Fibroblast of skin of right quadriceps (primary cell): ENCODE data around the gene DCDC2.
A peak's percentile ranks its signal among the peaks of the same experiment; 100 is the strongest.
"Not testable (repeated sequence)": the region's sequence is repeated elsewhere in the genome, so short reads cannot be mapped to it uniquely, and the experiment has no call there.

Experiments used
- DNase-seq: peaks from one replicate; pipeline ENCODE4 v3.0.0-alpha.2; 2013

The DCDC2 gene

DNA sequence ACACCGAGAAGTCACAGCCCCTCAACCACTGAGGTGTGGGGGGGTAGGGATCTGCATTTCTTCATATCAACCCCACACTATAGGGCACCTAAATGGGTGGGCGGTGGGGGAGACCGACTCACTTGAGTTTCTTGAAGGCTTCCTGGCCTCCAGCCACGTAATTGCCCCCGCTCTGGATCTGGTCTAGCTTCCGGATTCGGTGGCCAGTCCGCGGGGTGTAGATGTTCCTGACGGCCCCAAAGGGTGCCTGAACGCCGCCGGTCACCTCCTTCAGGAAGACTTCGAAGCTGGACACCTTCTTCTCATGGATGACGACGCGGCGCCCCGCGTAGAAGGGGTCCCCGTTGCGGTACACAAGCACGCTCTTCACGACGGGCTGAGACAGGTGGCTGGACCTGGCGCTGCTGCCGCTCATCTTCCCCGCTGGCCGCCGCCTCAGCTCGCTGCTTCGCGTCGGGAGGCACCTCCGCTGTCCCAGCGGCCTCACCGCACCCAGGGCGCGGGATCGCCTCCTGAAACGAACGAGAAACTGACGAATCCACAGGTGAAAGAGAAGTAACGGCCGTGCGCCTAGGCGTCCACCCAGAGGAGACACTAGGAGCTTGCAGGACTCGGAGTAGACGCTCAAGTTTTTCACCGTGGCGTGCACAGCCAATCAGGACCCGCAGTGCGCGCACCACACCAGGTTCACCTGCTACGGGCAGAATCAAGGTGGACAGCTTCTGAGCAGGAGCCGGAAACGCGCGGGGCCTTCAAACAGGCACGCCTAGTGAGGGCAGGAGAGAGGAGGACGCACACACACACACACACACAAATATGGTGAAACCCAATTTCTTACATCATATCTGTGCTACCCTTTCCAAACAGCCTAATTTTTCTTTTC lies at the start of gene DCDC2:
TSS of gene DCDC2 (minus strand) at position 724 of the 883 bp plus-strand sequence. CDS start at position 415, 309 bp downstream.
- no peak for DNase-seq

DNA sequence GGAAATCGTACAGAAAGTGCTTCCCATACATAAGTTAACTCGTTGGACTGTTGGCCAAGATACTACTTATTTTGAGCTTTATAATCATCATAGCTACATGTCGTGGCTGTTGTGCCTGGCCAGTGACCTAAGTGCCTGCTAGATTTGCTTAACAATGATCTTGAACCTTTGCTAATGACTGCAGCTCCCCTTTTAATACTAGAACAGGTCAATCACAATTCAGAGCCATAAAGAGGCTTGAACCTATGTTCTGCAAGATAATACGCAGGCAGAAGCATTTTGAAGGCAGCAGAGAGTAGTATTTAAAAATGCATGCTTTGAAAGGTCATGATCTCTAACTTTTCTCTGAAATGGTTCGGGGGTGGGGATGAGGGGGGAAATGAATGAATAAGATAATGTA lies 47.4 kb upstream of the DCDC2 start:
- no peak for DNase-seq

DNA sequence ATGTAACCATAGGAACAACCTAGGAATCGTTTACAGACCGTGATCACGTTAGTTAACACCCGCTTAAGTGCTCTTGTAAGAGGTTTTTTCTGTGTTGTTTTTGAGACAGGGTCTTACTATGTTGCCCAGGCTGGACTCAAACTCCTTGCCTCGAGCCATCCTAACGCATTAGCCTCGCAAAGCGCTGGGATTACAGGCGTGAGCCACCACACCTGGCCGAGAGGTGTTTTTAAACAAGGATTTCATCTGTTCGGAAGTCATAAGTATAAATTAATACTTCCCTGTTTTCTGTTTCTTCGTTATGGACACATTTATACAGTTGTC lies 45.6 kb upstream of the DCDC2 start:
- DNase-seq: no peak

DNA sequence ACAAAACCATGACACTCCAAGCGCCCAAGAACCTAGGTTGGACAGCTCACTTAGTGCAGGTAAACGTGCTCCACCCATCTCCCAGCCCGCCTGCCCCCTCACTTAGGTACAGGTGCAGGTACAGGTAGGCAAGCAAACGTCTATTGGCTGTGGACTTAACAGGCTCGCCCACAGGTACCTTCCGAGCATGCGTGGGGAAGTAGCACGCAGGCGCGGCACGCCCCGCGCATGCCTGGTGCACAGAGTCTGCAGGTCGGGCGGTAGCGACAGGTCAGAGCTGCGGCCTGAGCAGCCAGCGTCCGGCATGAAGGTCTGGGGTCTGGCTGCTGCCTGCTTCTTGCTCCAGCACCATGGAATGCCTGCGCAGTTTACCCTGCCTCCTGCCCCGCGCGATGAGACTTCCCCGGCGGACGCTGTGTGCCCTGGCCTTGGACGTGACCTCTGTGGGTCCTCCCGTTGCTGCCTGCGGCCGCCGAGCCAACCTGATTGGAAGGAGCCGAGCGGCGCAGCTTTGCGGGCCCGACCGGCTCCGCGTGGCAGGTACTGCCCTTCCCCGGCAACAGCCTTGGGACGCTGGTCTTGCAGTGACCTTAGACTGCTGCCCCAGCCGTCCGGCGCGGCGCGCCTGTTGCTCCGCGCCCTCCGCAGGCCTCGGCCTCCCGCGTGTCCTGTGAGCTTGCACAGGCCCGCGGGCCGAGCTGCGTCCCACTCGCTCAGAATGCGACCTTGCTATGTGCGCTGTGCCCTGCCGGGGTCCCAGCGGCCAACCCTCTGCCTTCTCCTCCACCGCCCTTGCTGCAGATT lies 45.0 kb upstream of the DCDC2 start, which contains the start of gene MRS2:
TSS of gene MRS2 (plus strand) at position 240 of the 804 bp plus-strand sequence. CDS start at position 351, 111 bp downstream.
- DNase-seq: peak; percentile 55

DNA sequence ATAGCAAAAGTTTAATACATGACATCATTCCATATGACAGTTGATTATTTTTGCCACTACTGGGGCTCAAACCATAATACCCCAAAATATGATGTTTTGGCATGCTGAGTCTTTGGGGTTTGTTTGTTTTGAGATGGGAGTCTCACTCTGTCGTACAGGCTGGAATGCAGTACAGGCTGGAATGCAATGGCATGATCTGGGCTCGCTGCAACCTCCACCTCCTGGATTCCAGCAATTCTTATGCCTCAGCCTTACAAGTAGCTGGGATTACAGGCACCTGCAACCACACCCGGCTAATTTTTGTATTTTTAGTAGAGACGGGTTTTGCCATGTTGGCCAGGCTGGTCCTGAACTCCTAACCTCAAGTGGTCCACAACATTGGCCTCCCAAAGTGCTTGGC lies 43.6 kb upstream of the DCDC2 start:
- no peak for DNase-seq

DNA sequence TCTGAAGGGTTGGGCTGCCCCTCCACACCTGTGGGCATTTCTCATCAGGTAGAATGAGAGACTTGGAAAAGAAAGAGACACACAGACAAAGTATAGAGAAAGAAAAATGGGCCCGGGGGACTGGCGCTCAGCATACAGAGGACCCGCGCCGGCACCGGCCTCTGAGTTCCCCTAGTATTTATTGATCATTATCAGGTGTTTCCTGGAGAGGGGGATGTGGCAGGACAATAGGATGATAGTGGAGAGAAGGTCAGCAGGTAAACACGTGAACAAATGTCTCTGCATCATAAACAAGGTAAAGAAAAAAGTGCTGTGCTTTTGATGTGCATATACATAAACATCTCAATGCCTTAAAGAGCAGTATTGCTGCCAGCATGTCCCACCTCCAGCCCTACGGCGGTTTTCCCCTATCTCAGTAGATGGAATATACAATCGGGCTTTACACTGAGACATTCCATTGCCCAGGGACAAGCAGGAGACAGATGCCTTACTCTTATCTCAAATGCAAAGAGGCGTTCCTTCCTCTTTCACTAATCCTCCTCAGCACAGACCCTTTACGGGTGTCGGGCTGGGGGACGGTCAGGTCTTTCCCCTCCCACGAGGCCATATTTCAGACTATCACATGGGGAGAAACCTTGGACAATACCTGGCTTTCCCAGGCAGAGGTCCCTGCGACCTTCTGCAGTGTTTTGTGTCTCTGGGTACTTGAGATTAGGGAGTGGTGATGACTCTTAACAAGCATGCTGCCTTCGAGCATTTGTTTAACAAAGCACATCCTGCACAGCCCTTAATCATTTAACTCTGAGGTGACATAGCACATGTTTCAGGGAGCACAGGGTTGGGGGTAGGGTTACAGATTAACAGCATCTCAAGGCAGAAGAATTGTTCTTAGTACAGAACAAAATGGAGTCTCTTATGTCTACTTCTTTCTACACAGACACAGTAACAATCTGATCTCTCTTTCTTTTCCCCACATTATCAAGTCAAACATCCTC lies 42.5 kb upstream of the DCDC2 start:
- not testable (repeated sequence) for DNase-seq

DNA sequence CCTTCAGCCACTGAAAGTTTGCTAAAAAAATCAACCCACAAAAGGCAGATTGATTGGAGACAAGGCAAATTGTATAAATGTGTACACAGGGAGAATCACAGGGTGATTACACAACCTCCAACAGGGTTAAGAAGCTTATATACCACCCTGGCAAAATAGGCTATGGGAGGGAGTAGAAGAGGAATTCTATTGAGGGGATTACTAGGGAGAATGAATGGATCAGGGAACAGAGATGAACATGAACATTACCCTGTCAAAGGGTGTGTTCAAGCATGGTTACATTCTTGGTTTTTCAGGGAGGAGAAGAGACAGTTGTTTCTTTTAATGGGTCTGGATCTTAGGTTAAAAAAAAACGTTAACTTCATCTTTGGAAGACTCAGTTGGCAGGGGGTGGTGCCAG lies 39.8 kb upstream of the DCDC2 start:
- no peak for DNase-seq

DNA sequence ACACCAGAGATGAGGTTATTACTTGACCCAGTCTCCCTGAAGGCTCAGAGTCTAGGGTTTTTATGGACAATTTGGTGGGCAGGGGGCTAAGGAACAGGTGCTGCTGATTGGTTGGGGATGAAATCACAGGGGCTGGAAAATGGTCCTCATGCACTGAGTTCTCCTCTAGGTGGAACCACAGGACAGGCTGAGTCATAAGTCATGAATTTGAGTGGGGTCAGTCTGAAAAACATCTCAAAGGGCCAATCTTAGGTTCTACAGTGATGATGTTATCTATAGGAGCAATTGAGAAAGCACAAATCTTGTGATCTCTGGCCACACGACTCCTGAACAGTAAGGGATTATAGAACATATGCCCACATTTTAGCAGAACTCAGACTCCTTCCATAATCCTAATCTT lies 39.0 kb upstream of the DCDC2 start:
- no peak for DNase-seq

DNA sequence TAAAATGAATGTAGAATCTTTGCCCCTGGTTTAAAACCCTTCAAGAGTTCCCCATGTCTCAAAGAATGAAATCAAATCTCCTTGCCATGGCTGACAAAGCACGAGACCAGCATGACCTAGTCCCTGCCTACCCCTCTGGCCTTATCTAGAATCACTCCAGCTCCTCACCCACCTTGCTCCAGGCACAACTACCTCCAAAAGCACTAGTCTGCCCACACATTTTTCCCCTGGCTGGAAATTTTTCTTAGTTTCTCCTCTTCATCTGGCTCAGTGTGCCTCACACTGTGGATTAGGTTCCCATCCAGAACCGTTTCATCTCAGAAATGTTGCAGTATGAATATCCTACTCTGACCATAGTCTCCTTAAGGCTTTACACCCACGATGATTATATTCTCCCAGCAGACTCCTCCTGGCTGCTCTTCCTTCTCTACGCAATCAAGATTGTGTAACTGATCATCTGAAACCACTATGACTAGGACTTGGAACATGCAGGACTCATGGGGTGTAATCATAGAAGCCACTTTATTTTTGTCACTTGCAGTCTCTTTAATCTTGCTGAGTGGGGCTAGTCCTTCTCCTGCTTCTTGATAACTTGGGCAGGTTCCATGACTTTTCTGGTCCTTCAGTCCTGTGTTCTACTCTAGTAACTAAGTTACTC lies 37.0 kb upstream of the DCDC2 start:
- DNase-seq: peak; percentile 33

DNA sequence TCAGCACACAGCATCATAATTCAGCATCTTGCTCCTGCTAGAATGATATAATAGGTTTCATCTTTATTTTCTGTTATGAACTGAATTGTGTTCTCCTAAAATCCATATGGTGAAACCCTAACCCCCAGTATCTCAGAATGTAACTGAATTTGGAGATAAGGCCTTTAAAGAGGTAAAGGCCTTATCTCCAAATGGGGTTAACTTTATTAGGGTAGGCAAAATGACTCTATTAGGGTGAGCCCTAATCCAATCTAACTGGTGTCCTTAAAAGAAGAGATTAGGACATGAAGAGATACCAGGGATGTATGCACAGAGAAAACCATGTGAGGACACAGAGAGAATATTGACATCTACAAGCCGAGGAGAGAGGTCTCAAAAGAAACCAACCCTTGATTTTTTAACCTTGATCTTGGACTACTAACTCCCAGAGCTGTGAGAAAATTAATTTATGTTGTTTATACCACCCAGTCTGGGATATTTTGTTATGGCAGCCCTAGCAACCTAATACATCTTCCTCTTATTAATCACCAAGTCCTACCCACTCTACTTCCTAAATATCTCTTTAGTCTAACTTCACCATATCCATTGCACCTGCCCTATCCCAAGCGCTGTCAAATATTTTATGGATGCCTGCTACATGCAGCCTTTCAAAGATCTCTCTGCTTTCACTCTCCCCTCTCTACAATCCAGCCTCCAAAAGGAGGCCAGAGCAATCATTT lies 36.4 kb upstream of the DCDC2 start:
- DNase-seq: no peak

DNA sequence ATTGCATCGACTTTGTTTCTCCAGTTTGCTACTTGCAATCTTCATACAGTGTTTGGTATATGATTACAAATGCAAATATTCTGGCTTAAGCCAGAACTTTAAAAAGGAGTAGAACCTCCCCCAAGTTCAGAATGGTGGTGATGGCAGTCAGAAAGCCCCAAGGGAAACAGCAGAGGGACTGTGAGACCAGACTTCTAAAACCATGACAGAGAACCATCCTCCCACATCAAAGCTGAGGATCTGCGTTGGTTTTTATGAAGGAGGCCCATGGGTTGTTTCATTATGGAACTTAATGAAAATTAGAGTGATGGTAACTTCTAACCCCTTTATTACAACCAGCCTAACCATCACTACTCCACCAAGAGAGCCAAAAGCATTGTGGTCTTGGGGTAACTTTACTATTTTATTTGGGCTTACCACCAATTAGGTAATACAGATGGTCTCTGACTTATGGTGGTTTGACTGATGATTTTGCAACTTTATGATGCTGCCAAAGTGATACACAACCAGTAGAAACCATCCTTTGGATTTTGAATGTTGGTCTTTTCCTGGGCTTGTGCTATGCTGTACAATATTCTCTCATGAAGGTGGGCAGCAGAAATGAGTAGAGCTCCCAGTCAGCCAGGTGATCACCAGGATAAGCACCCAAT lies 34.0 kb upstream of the DCDC2 start:
- no peak for DNase-seq

DNA sequence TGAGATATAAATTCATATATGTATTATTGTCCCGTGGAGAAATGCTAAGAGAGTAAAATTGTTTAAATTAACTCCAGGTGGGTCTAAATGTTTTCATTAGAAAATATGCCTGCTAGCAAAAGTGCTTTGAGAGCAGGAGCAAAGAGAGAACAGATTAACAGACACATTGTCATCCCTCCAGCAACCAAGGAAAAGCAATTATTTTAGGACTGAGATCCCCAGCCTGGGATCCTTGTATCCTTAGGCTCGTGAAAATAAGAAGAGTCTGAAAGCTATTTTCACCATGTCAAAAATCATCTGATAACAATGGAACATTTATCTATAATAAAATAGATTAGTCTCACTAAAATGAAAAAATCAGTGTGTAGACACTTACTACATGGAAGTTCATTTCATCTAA lies 33.3 kb upstream of the DCDC2 start:
- DNase-seq: no peak

DNA sequence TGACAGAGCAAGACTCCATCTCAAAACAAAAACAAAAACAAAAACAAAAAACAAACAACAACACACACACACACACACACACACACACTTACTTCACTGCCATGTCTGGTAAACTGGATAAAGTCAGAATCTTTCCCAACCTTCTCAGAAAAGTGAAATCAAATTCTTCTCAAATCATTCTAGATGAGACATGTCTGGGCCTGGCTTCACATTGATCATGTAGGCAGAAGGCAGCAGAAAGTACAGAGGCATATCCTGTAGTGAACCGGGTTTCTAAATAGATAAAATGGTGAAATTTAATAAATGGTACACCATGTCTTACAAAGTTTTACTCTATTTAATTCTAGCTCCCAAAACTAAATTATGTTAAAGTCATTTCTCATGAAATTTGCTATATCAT lies 30.0 kb upstream of the DCDC2 start:
- no peak for DNase-seq

DNA sequence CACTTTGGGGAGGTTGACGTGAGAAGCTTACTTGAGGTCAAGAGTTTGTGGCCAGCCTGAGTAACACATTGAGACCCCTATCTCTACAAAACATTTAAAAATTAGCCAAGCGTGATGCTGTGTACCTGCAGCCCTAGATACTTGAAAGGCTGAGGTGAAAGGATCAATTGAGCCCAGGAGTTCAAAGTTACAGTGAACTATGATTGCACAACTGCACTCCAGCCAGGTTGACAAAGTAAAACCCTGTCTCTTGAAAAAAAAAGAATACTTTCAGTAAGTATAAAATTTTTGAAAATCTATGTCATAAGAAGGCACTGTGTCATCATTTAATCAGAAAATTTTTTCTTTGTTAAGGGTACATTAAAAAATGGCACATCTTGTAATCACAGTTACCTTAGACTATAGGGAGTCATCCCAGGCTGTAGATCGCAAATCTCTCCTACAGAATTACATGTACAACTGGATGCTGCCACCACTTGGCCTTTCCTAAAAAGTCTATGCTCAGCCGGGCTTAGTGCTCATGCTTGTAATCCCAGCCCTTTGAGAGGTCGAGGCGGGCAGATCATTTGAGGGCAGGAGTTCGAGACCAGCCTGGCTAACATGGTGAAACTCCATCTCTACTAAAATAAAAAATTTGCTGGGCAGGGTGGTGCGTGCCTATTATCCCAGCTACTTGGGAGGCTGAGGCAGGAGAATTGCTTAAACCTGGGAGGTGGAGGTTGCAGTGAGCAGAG lies 27.8 kb upstream of the DCDC2 start:
- no peak for DNase-seq

DNA sequence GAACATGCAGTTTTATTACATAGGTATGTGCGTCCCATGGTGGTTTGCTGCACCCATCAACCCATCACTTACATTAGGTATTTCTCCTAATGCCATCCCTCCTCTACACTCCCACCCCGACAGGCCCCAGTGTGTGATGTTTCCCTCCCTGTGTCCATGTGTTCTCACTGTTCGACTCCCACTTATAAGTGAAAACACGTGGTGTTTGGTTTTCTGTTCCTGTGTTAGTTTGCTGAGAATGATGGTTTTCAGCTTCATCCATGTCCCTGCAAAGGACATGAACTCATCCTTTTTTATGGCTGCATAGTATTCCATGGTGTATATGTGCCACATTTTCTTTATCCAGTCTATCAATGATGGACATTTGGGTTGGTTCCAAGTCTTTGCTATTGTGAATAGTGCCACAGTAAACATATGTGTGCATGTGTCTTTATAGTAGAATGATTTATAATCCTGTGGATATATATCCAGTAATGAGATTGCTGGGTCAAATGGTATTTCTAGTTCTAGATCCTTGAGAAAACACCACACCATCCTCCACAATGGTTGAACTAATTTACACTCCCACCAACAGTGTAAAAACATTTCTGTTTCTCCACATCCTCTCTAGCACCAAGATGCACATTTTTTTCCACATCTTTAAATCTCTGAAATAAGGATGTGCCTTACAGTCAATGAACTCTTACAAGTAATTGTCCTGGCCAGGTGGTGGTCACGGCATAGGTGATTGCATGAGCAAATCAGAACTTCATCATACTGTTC lies 26.7 kb upstream of the DCDC2 start:
- not testable (repeated sequence) for DNase-seq

DNA sequence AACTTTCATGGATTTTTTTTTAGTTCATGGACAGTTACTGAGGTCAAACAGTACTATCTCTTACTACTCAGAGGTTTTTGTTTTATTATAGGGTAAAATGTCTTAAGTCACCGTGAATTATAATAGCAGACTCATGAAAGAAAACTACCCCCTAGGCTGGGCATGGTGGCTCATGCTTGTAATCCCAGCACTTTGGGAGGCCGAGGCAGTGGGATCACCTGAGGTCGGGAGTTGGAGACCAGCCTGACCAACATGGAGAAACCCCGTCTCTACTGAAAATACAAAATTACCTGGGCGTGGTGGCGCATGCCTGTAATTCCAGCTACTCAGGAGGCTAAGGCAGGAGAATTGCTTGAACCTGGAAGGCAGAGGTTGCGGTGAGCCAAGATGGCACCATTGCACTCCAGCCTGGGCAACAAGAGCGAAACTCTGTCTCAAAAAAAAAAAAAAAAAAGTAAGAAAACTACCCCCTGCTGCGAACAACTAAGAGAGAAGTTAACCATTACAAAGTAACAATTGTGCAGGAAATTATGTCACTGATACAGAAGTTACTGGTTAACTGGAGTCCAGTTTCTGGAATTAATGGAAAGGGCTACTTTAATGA lies 25.1 kb upstream of the DCDC2 start:
- not testable (repeated sequence) for DNase-seq

DNA sequence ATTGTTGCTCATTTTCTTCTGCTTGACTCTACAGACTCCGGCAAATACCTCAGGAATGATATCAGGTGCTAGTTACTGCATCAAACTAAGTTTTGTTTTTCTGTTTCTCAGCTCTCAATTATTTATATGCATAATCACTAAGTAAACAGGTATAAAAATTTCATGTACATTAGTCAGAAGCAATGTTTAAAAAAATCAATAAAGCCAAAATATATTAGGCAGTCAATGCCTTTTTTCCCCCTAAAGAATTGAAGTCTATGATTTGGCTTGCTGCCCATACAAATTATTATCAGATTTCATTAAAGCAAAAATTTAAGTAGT lies 24.3 kb upstream of the DCDC2 start:
- DNase-seq: no peak

DNA sequence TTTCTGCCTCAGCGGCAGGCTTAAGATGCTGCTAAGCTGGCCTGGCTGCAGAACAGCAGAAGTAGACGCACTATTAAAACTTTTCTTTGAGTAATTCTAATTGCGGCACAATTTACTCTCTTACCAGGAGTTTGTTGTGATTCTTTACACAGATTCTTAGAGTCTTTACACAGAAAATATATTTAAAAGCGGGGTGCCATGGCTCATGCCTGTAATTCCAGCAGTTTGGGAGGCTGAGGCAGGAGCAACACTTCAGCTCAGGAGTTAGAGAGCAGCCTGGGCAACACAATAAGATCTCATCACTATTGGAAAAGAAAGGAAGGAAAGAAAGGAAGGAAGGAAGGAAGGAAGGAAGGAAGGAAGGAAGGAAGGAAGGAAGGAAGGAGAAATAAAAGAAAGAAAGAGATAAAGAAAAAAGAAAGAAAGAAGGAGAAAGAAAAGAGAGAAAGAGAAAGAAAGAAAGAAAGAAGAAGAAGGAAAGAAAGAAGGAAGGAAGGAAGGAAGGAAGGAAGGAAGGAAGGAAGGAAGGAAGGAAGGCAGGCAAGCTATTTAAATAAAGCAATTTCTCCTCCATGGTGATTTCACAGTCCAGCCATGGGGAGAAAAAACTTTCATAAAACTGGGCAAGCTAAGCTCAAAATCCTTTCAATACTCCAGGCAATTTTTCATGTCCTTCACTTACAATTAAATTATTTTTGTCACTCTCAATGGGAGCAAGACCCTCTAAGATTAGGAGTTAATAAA lies 23.8 kb upstream of the DCDC2 start:
- no peak for DNase-seq
